Prostate gland (tissue), 2 donors: ENCODE measurements around the gene CSTPP1. TPM values are rescaled to one million over a fixed set of nuclear protein-coding genes. Genes with fewer than 3 reads are reported as not detected.

ENCODE experiments used
- DNase-seq: peaks from one replicate; pipeline ENCODE4 v3.0.0-alpha.2; 2019; ENCODE audit warnings: low spot score
- H3K27ac ChIP-seq, 2 donors: fragments of 200-600 bp; sonication (generic); 2 replicates each; pipeline ENCODE4 v1.5.1; 2017 to 2019
- H3K27me3 ChIP-seq: fragments of 200-600 bp; sonication (generic); replicated peaks from 2 replicates; pipeline ENCODE4 v1.5.1; 2019; ENCODE audit not compliant: insufficient read depth
- H3K36me3 ChIP-seq, 2 donors: fragments of 200-600 bp; sonication (generic); 1 replicate in 1 of 2; 2 replicates in 1 of 2; pipeline versions ENCODE4 v1.5.1 to v1.8.1; 2017 to 2019
- H3K4me1 ChIP-seq: fragments of 200-600 bp; sonication (generic); replicated peaks from 2 replicates; pipeline ENCODE4 v1.5.1; 2019
- H3K4me3 ChIP-seq, 2 donors: fragments of 200-600 bp; sonication (generic); 2 replicates each; pipeline ENCODE4 v1.5.1; 2017 to 2019
- H3K9me3 ChIP-seq: fragments of 200-600 bp; sonication (generic); 2 replicates; pipeline ENCODE4 v1.5.1; 2017
- CTCF ChIP-seq, 4 experiments: fragments of 200-600 bp in 2 of 4; fragments of 450-650 bp in 2 of 4; sonication (generic) in 2 of 4; IDR thresholded peaks; 1 replicate in 3 of 4; 2 replicates in 1 of 4; pipeline ENCODE4 v1.5.1; 2016 to 2019; ENCODE audit warnings: antibody characterized with exemption in 4 of 4, mild to moderate bottlenecking in 2 of 4, moderate library complexity in 2 of 4
- POLR2A ChIP-seq: fragments of 450-650 bp; IDR thresholded peaks from one replicate; pipeline ENCODE4 v1.6.1; 2016; ENCODE audit warnings: antibody characterized with exemption, mild to moderate bottlenecking
- POLR2AphosphoS5 ChIP-seq: sonication (generic); formaldehyde crosslinking; IDR thresholded peaks from one replicate; pipeline ENCODE4 v1.6.1; 2017; ENCODE audit warnings: antibody characterized with exemption
- WGBS: methylation state at CpG from one replicate; pipeline ENCODE4 v1.1.5; 2018; 5-methylcytosine and 5-hydroxymethylcytosine counted together
- intact Hi-C: fragments of 100-400 bp; cut with DNase I; formaldehyde crosslinking; loops from one replicate; pipeline ENCODE4 v1.14.2; 2022
- total RNA-seq, 2 donors: library from RNA; depleted of rRNA; stranded (reverse); fragments of >200 nt; gene quantifications; one replicate each; pipeline ENCODE4 v1.1.0, GENCODE V29; 2016

CSTPP1 gene
- total RNA-seq, 2 donors from 2014 or later = 28.5 to 47.0 TPM

- Histone ChIP-seq H3K36me3 (no peaks in the 10 kb centered on the region), H3K27ac (no peak overlapping the region), H3K27me3 (no peaks in the 10 kb centered on the region), H3K4me3 (no peak overlapping the region), H3K9me3 (no peaks in the 10 kb centered on the region), H3K4me1 (no peaks in the 10 kb centered on the region)
- DNase-seq = no peak
- intact Hi-C loops = no loop called here
- WGBS = 52% methylated on average over 2 of the region's 2 CpGs
- TF ChIP-seq POLR2A (no peak), POLR2AphosphoS5 (no peak), CTCF (IDR thresholded peaks at IDR 0.05) (no peak)
These were observed 186.5 kb downstream of the CSTPP1 start for GRCh38 chr11:47123094-47123493.

GRCh38 chr11:47124675-47125074, 188.1 kb downstream of the CSTPP1 start:
- Histone ChIP-seq H3K4me3 (no peak overlapping the region), H3K27ac (no peak overlapping the region), H3K27me3 (no peaks in the 10 kb centered on the region), H3K4me1 (no peaks in the 10 kb centered on the region), H3K9me3 (no peaks in the 10 kb centered on the region), H3K36me3 (no peaks in the 10 kb centered on the region)
- TF ChIP-seq POLR2AphosphoS5 (no peak), POLR2A (no peak), CTCF (IDR thresholded peaks at IDR 0.05) (no peak)
- 14% methylated on average over 1 of the region's 1 CpG for WGBS
- intact Hi-C loops = no loop called here
- DNase-seq = no peak

DNA sequence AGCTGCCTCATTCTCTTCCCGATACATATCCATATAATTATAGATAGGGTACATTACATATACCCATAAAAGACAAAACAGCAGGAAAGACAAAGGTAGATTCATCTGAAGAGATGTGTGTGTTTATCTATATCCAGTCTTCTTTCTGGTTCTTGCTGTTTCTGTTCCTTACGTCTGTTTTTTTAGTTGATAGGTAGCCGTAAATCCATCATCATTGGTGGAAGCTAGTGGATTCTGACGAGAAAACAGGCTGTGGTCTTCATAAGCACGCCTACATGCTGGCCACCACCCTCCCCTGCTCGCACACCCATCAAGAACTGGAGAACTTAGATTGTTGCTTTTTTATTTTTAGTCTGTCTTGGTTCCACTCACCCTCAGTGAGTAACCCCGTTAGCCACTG, 188.5 kb downstream of the CSTPP1 start:
- no peaks in the 10 kb centered on the region for H3K4me1 ChIP-seq
- H3K36me3 ChIP-seq = no peaks in the 10 kb centered on the region
- no peak for DNase-seq
- intact Hi-C loops = no loop called here
- no peaks in the 10 kb centered on the region for H3K27me3 ChIP-seq
- 82% methylated on average over 7 of the region's 7 CpGs for WGBS
- TF ChIP-seq POLR2AphosphoS5 = no peak
- no peak for TF ChIP-seq POLR2A
- TF ChIP-seq CTCF (IDR thresholded peaks at IDR 0.05) = no peak
- H3K27ac ChIP-seq = no peak overlapping the region
- no peak overlapping the region for H3K4me3 ChIP-seq
- H3K9me3 ChIP-seq = no peaks in the 10 kb centered on the region

DNA sequence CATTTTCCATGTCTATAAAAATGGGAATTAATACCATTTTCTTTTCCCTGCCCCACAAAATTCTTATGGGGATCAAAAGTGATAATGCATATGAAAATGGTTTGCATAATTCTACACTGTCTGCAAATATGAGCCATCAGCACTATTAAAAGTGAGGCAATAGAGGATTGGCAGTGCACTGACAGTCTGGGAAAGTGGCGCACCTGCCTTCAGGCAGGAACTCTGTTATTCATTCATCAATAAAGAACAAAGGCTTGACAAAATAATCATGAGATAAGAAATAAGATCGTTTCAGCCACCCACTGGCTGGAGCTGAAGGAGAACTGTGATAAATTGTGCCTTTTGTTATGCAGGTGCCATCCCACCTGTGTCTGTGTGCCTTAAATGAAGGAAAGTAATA, 190.7 kb downstream of the CSTPP1 start:
- Histone ChIP-seq H3K4me3 (no peak overlapping the region), H3K36me3 (no peaks in the 10 kb centered on the region), H3K27me3 (no peaks in the 10 kb centered on the region), H3K4me1 (no peaks in the 10 kb centered on the region), H3K9me3 (no peaks in the 10 kb centered on the region), H3K27ac (no peak overlapping the region)
- DNase-seq = no peak
- WGBS = 63% methylated on average over 2 of the region's 2 CpGs
- intact Hi-C loops = no loop called here
- TF ChIP-seq CTCF (IDR thresholded peaks at IDR 0.05) (no peak), POLR2AphosphoS5 (no peak), POLR2A (no peak)

DNA sequence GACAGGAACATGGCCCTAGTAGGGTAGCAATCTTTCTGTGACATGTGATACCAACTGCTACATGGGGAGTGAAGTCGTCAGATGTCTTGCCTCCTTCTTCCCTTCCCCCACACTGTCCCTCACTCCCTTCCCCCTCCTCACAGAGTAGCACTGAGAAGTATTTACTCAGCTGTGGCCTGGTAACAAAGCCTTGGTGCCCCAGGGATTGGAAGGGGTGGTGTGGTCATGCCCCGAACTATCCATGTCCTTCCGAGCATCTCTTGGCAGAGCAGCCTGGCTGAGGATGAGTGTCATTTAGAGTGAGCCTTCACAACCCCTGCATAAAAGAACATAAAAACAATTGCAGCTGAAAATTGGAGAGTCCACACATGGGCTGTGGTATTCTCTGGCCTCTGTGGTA, 194.0 kb downstream of the CSTPP1 start:
- Histone ChIP-seq H3K9me3 (no peaks in the 10 kb centered on the region), H3K4me1 (no peaks in the 10 kb centered on the region)
- DNase-seq = no peak

More for the DNA sequence above, 194.0 kb downstream of the CSTPP1 start:
- WGBS = 60% methylated on average over 3 of the region's 3 CpGs
- H3K27ac ChIP-seq = no peak overlapping the region
- H3K4me3 ChIP-seq = no peak overlapping the region
- no peaks in the 10 kb centered on the region for H3K36me3 ChIP-seq
- no peaks in the 10 kb centered on the region for H3K27me3 ChIP-seq
- no peak for TF ChIP-seq POLR2A
- no peak for TF ChIP-seq CTCF (IDR thresholded peaks at IDR 0.05)
- TF ChIP-seq POLR2AphosphoS5 = no peak
- intact Hi-C loops = no loop called here
